HG03045 (cell line): ENCODE measurements around the gene ATPAF2.
"Not testable (repeated sequence)": the region's sequence is repeated elsewhere in the genome, so short reads cannot be mapped to it uniquely, and the experiment has no call there.

Source experiments
- ATAC-seq: cut with Tn5 transposase; IDR thresholded peaks from one replicate; pipeline ENCODE4 v1.9.1; 2021; ENCODE audit warnings: mild to moderate bottlenecking, moderate library complexity; ENCODE audit not compliant: unreplicated experiment

Gene ATPAF2

GRCh38 chr17:18014006-18014405 is 25.0 kb downstream of the ATPAF2 start:
- ATAC-seq = no peak

DNA sequence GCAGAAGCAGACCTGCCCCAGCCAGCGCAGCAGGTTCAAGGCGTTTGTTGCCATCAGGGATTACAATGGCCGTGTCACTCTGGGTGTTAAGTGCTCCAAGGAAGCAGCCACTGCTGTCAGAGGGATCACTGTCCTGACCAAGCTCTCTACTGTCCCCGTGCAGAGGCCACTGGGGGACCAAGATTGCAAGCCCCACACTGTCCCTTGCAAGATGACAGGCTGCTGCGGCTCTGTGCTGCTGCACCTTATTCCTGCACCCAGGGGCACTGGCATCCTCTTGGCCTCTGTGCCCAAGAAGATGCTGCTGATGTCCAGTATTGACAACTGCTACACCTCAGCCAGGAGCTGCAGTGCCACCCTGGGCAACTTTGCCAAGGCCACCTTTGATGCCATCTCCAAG is 27.7 kb downstream of the ATPAF2 start:
- no peak for ATAC-seq

DNA sequence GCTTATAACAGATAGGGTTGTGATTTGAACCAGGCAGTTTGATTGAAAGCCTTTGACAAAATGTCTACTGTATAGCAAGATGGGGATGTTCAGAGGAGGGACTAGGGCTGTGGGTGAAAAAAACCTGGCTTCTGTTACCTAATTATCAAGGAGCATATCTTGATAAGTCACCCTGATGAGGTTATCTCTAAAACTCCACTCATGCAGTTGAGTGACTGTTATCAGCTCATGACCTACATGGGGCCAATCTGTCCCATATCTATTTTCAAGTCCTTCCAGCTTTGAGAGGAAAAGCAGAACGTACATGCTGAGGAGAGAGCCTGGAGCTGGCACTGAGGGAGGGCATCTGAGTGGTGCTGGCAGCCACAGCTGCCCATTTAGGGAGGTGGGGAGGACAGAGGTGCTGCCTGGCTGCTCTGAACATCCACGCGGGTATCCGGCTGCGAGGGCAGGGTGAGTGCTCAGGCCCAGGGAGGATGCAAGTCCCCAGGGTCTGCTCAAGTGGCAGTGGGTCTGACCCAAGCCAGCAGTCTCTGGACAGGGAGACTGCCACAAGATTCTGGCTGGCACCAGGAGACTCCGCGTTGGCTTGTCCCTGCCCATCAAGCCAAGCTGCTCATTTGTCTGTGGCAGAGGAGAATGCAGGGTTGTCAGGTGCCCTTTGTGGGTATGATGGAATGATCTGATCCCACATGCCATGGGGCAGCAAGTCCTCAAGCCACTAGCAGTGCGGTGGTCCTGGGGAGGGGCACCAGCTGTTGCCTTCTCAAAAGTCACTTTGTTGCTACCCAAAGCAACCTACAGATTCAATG is 29.2 kb downstream of the ATPAF2 start:
- ATAC-seq = no peak

- ATAC-seq = no peak
Observed at GRCh38 chr17:18008496-18009268, 30.3 kb downstream of the ATPAF2 start.

DNA sequence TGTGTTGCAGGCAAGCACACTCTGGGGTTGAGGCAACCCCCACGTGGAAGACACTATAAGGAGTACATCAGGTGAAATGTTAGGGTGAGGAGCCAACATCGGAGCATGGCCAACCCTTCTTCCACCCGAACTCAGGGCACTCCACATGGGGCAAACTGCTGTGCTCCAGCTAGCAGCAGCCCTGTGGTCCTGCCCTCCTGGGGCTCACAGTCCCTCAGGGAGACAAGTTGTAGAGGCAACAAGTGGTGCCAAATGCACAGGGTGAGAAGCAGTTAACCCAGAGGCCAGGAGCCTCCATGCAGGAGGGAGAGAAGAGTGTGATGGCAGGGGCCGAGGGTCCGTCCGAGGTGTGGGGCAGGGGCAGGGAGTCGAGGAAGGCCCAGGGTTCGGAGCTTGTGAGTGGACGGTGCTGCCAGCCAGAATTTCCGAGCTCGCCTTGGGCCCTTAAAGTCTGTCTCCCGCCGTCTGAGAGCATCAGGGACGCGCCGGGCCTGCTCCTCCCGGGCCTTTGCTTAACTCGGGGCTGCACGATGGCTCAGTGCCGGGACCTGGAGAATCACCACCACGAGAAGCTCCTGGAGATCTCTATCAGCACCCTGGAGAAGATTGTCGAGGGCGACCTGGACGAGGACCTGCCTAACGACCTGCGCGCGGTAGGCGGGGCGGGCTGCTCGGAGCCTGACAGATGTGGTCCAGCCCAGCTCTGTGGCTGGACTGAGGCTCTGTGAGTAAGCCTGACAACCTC is 32.3 kb downstream of the ATPAF2 start:
- no peak for ATAC-seq

DNA sequence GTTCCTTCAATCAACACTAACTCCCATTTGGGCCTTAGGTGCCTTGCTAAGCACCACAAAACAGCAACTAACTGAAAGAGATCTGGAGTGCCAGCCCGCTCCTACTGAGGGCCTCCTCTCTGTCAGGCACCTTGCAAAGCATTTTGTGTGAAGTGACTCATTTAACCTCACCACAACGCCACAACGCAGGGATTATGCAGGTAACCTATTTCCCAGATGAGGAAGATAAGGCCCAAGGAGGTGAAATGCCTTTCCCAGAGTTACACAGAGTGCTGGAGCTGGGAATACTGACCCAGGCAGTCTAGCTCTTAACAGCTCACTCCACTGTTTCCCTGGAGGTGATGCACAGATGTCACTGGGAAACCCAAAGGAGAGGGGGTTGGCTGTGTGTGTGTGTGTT is 33.5 kb downstream of the ATPAF2 start:
- no peak for ATAC-seq

DNA sequence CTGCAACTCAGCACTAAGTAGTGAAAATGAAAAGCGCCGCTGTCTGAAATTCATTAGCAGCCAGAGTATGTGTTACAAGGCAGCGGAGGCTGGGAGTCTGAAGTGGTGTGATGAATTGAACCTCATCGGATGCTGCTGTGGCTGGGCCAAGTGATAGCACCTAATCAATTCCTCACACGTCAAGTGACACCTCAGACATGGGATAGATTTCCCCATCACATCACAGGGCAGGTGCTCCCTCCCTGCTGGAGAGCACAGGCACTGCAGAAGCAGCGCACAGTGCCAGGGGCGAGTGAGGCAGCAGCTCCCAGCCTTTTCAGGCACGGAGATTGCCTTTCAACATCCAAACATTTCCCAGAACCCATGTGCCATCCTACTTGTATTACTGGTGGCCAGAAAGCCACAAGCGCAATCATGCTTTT is 34.1 kb downstream of the ATPAF2 start:
- ATAC-seq = no peak

GRCh38 chr17:18004345-18004744 is 34.6 kb downstream of the ATPAF2 start:
- ATAC-seq = no peak

DNA sequence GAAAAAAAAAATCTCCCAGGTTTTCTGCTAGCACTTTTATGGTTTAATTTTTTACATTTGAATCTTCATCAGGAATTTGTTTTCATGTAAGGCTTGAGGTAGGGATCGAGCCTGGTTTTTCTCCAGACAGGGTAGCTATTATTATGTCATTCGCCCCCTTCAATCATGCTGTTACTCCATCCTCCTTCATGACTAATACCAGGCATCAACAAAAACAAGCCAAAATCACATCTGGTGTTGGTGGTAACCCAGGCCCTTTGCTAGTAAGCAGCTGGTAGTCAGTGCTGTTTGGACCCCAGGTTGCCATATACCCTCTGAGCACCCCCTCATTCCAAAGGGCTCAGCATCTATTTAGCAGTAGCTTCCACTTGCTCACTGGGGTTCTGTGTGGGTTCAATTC is 36.8 kb downstream of the ATPAF2 start:
- ATAC-seq = no peak

GRCh38 chr17:18000030-18000408 is 38.9 kb downstream of the ATPAF2 start:
- no peak for ATAC-seq

- no peak for ATAC-seq
Observed at GRCh38 chr17:17999364-18000029, 39.5 kb downstream of the ATPAF2 start.

- ATAC-seq = no peak
Observed at GRCh38 chr17:17998934-17999333, 40.0 kb downstream of the ATPAF2 start.

DNA sequence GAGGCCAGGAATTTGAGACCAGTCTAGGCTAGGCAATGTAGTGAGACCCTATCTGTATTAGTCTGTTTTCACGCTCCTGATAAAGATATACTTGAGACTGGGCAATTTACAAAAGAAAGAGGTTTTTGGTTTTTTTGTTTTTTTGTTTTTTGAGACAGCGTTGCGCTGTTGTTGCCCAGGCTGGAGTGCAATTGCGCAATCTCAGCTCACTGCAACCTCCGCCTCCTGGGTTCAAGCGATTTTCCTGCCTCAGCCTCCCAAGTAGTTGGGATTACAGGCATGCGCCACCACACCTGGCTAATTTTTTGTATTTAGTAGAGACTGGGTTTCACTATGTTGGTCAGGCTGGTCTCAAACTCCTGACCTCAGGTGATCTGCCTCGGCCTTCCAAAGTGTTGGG is 43.1 kb downstream of the ATPAF2 start:
- not testable (repeated sequence) for ATAC-seq

- ATAC-seq = no peak
Observed at GRCh38 chr17:17994271-17995069, 44.5 kb downstream of the ATPAF2 start.

GRCh38 chr17:17993852-17994251 is 45.1 kb downstream of the ATPAF2 start:
- ATAC-seq = no peak

- no peak for ATAC-seq
Observed at GRCh38 chr17:17993366-17993765, 45.6 kb downstream of the ATPAF2 start.

DNA sequence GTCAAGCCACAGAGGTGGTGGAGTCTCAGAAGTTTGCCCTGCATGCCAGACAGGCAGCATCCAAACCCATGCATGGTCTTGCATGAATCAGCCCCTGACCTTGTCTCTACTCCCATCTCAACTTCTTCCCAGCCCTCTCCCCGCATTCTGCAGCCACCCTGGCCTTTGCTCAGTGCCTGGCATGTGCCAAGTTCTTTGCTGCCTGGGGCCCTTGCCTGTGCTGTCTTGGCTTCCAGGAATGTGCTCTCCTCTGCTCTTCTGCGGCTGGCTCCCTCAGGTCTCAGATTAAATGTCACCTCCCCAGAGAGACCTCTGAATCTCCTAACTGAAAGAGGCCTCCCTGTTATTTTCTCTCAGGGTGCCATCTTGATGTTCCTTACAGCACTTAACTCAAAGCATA is 48.7 kb downstream of the ATPAF2 start:
- ATAC-seq = no peak

DNA sequence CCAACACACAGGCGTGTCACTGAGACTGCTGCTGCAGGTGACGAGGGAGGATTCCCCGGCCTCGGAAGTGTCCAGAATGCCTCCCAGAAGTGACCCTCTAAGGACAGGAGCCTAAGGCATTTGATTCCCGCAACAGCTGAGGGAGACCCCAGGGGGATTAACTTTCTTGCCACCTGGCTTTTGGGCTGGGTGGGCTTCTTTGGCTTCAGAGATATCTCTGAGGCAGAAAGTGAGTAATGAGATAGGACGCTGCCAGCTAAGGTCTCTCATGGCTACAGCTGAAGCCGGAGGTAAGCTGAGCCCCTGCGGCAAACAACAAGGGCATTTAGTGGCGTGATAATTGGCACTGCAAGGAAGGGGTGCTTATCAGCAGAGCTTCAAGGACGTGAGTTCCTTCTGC is 49.4 kb downstream of the ATPAF2 start:
- no peak for ATAC-seq

DNA sequence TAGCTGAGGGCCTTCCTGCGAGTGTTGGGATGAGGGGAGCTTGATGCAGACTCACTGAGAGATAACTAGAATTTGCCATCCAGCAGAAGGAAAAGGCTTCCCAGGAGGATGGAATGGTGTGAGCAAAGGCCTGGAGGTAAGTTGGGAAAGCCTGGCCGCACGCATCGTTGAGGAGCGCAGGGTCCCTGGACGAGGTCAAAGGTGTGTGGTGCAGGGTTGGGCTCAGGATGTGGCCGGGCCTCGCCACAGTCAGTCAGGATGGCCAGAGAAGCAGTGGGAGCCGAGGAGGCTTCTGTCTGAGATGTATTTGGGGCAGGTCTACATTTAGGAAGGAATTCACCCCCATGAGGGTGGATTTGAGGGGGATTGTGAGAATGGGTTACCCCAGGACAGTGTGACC is 49.9 kb downstream of the ATPAF2 start:
- no peak for ATAC-seq

GRCh38 chr17:17988427-17988945 is 50.5 kb downstream of the ATPAF2 start:
- ATAC-seq = no peak
